ENCODE data around the gene MKRN2. TPM values are rescaled to one million over a fixed set of nuclear protein-coding genes. Genes with fewer than 3 reads are reported as not detected.
"Not testable (repeated sequence)": the region's sequence is repeated elsewhere in the genome, so short reads cannot be mapped to it uniquely, and the experiment has no call there.

Gene MKRN2
- total and polyA plus RNA-seq, 12 donors = 26.0 to 51.0 (median 37.3) TPM

GRCh38 chr3:12629560-12629959, 72.7 kb downstream of the MKRN2 start:
- no peaks in the 10 kb centered on the region for H3K27me3 ChIP-seq
- 18 to 31% methylated on average over 4 of the region's 4 CpGs for WGBS, 2 donors
- no peak overlapping the region for H3K4me3 ChIP-seq
- intact Hi-C loops (cut with DNase I) = loop anchor here in 1 of 10 donors (5.0 kb wide), 1 partner anchor 33 kb away; the partner anchor contains the start of gene RAF1
- ATAC-seq = peak; percentile 56 to 88 (median 86)
- H3K27ac ChIP-seq = peak overlapping the region; percentile 49 to 77 (median 60)
- no peak for TF ChIP-seq CTCF (IDR thresholded peaks at IDR 0.05)
- no peaks in the 10 kb centered on the region for H3K9me3 ChIP-seq
- H3K4me1 ChIP-seq = peaks cover 9 to 91% (median 63%) of the 10 kb centered on the region in 9 donors
- H3K36me3 ChIP-seq = peaks cover 0 to 2% (median 0%) of the 10 kb centered on the region in 9 donors
- peak; percentile 44 to 58 for DNase-seq

- H3K9me3 ChIP-seq = no peaks in the 10 kb centered on the region
- peak overlapping the region; percentile 8 to 77 (median 60) for H3K27ac ChIP-seq
- TF ChIP-seq CTCF (IDR thresholded peaks at IDR 0.05) = no peak
- WGBS, 2 donors = 46 to 60% methylated on average over 2 of the region's 2 CpGs
- intact Hi-C loops (cut with DNase I) = no loop called here
- H3K4me1 ChIP-seq = peaks cover 9 to 85% (median 56%) of the 10 kb centered on the region in 9 donors
- H3K4me3 ChIP-seq = no peak overlapping the region
- no peaks in the 10 kb centered on the region for H3K27me3 ChIP-seq
- DNase-seq = no peak
- peaks cover 0 to 8% (median 0%) of the 10 kb centered on the region in 9 donors for H3K36me3 ChIP-seq
- peak in 3 of 8 donors; percentile 4 to 33 (median 8) for ATAC-seq
Observed at GRCh38 chr3:12630292-12630691, 73.4 kb downstream of the MKRN2 start.

DNA sequence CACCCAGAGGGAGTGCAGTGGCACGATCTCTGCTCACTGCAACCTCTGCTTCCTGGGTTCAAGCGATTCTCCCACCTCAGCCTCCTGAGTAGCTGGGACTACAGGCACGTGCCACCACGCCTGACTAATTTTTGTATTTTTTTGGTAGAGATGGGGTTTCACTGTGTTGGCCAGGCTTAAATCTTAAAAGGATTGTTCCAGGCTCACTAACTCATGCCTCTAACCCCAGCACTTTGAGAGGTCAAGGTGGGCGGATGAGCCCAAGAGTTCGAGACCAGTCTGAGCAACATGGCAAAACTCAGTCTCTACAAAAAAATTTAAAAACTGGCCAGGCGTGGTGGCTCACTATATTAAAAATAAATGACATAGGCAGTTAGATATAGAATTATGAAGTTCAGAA, 74.0 kb downstream of the MKRN2 start:
- DNase-seq; H3K9me3 ChIP-seq; H3K27me3 ChIP-seq; intact Hi-C loops (cut with DNase I); H3K36me3 ChIP-seq; H3K4me3 ChIP-seq; ATAC-seq: not testable (repeated sequence)
- Histone ChIP-seq H3K27ac (peak overlapping the region; percentile 8 to 77 (median 60)), H3K4me1 (peaks cover 9 to 80% (median 51%) of the 10 kb centered on the region in 9 donors)
- WGBS, 2 donors = 91 to 92% methylated on average over 7 of the region's 7 CpGs

DNA sequence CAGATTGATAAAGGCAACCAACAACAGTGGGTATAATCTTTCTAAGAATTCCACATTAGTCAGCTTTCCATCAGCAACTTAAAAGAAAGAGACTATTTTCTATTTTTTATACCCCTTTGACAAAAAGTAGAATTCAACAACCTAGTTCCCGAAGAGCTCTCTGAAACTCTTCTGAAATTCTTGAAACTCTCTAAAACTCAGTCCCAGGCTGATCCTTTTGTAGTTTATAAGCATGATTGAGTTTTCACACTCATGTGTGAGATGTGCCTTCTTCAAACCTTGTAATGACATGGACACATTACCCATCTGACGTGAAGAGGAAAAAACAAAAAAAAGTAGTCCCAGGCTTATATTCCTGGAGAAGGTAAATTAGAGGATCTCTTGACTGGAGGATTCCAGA, 75.6 kb downstream of the MKRN2 start:
- DNase-seq (no peak), ATAC-seq (no peak)
- H3K4me1 ChIP-seq = peaks cover 9 to 70% (median 40%) of the 10 kb centered on the region in 9 donors
- no peaks in the 10 kb centered on the region for H3K27me3 ChIP-seq
- no peaks in the 10 kb centered on the region for H3K9me3 ChIP-seq
- H3K4me3 ChIP-seq = no peak overlapping the region
- peak overlapping the region in 3 of 10 donors; percentile 64 to 77 (median 74) for H3K27ac ChIP-seq
- 67 to 75% methylated on average over 2 of the region's 2 CpGs for WGBS, 2 donors
- H3K36me3 ChIP-seq = peaks cover 0 to 16% (median 0%) of the 10 kb centered on the region in 9 donors
- intact Hi-C loops (cut with DNase I) = no loop called here
- no peak for TF ChIP-seq CTCF (IDR thresholded peaks at IDR 0.05)

GRCh38 chr3:12633108-12633507, 76.2 kb downstream of the MKRN2 start:
- TF ChIP-seq CTCF (IDR thresholded peaks at IDR 0.05) = no peak
- no peak overlapping the region for H3K4me3 ChIP-seq
- intact Hi-C loops (cut with DNase I) = no loop called here
- WGBS, 2 donors = 79 to 87% methylated on average over 4 of the region's 4 CpGs
- H3K4me1 ChIP-seq = peaks cover 9 to 71% (median 40%) of the 10 kb centered on the region in 9 donors
- peak overlapping the region in 1 of 10 donors; percentile 11 for H3K27ac ChIP-seq
- ATAC-seq (no peak), DNase-seq (no peak)
- H3K27me3 ChIP-seq = no peaks in the 10 kb centered on the region
- peaks cover 0 to 17% (median 0%) of the 10 kb centered on the region in 9 donors for H3K36me3 ChIP-seq
- H3K9me3 ChIP-seq = no peaks in the 10 kb centered on the region
